MCF 10A (cell line): Measurements from ENCODE around the gene MMP14. TPM values are rescaled to one million over a fixed set of nuclear protein-coding genes. Genes with fewer than 3 reads are reported as not detected.
"Not testable (repeated sequence)": the region's sequence is repeated elsewhere in the genome, so short reads cannot be mapped to it uniquely, and the experiment has no call there.

Source experiments
- BruUV-seq: library from RNA; stranded (reverse); fragments of 400-500 nt; replicated peaks from 2 replicates; lab custom pipeline; 2021; lab: Mats Ljungman, UMichigan
- CTCF ChIA-PET: fragments of 300-600 bp; sonication (Branson Sonifier 250); formaldehyde crosslinking; extraction: SDS; loops from one replicate; lab custom pipeline; 2021; ENCODE audit warnings: antibody characterized with exemption, inconsistent platforms; lab: Yijun Ruan, JAX
- POLR2A ChIA-PET: fragments of 300-600, 350-650 bp; sonication (Branson Sonifier 250); formaldehyde crosslinking; extraction: SDS; loops from one replicate; lab custom pipeline; 2020; ENCODE audit warnings: antibody characterized with exemption, inconsistent platforms; lab: Yijun Ruan, JAX
- DNase-seq: peaks from one replicate; pipeline ENCODE4 v3.0.0-alpha.2; 2018; ENCODE audit not compliant: unreplicated experiment
- H3K27ac Mint-ChIP-seq: one replicate; pipeline ENCODE4 v1.8.0; 2022; ENCODE audit warnings: mild to moderate bottlenecking, low read depth, mixed read lengths; ENCODE audit not compliant: unreplicated experiment
- H3K27me3 Mint-ChIP-seq: one replicate; pipeline ENCODE4 v1.8.0; 2022; ENCODE audit warnings: mixed read lengths; ENCODE audit not compliant: insufficient read depth, unreplicated experiment
- H3K36me3 Mint-ChIP-seq: one replicate; pipeline ENCODE4 v1.8.0; 2022; ENCODE audit warnings: mild to moderate bottlenecking, moderate library complexity, mixed read lengths; ENCODE audit not compliant: insufficient read depth, unreplicated experiment
- H3K4me1 Mint-ChIP-seq: one replicate; pipeline ENCODE4 v1.8.0; 2022; ENCODE audit warnings: mixed read lengths; ENCODE audit not compliant: insufficient read depth, unreplicated experiment
- H3K4me3 Mint-ChIP-seq: one replicate; pipeline ENCODE4 v1.8.0; 2022; ENCODE audit warnings: mild to moderate bottlenecking, moderate library complexity, mixed read lengths; ENCODE audit not compliant: unreplicated experiment
- H3K9me3 Mint-ChIP-seq: one replicate; pipeline ENCODE4 v1.8.0; 2022; ENCODE audit warnings: mixed read lengths; ENCODE audit not compliant: unreplicated experiment
- CTCF ChIP-seq: fragments of 200-600 bp; IDR thresholded peaks from one replicate; pipeline ENCODE4 v1.8.0; 2022; ENCODE audit warnings: antibody characterized with exemption, mild to moderate bottlenecking; ENCODE audit not compliant: unreplicated experiment
- intact Hi-C: fragments of 100-400 bp; cut with micrococcal nuclease; formaldehyde crosslinking; loops from 2 replicates; pipeline ENCODE4 v1.14.1; 2022
- total RNA-seq: library from RNA; stranded (reverse); gene quantifications from 2 replicates; pipeline ENCODE4 v1.2.3, GENCODE V29; 2022

The MMP14 gene
- total RNA-seq, 1 experiment from 2014 or later, result 71.5 TPM

- BruUV-seq, result no TSS peak
- intact Hi-C loops, result loop anchor here (1.0 to 10.0 kb wide), 6 partner anchors 45 to 235 kb away; partner anchors contain the start of genes AJUBA and CDH24
- CTCF ChIA-PET, result interaction anchor here (0.5 to 8.2 kb wide), 28 partner anchors 12 to 499 kb away, joined by 3 to 186 read pairs (median 6); partner anchors contain the start of genes MMP14 and MRPL52
- TF ChIP-seq CTCF, result no peak
- DNase-seq, result no peak
- peaks cover 19% of the 10 kb centered on the region for H3K4me1 Mint-ChIP-seq
- no peak overlapping the region for H3K27ac Mint-ChIP-seq
- no peaks in the 10 kb centered on the region for H3K27me3 Mint-ChIP-seq
- H3K9me3 Mint-ChIP-seq, result no peaks in the 10 kb centered on the region
- POLR2A ChIA-PET, result interaction anchor here (0.6 to 4.9 kb wide), 5 partner anchors 17 to 381 kb away, joined by 3 to 69 read pairs (median 4); no protein-coding TSS in a partner anchor
- no peaks in the 10 kb centered on the region for H3K36me3 Mint-ChIP-seq
- H3K4me3 Mint-ChIP-seq, result no peak overlapping the region
Observed at GRCh38 chr14:22822016-22822570, 14.3 kb upstream of the MMP14 start.

- BruUV-seq, result no TSS peak
- H3K4me1 Mint-ChIP-seq, result peaks cover 18% of the 10 kb centered on the region
Observed at GRCh38 chr14:22822571-22823098, 13.8 kb upstream of the MMP14 start.

DNA sequence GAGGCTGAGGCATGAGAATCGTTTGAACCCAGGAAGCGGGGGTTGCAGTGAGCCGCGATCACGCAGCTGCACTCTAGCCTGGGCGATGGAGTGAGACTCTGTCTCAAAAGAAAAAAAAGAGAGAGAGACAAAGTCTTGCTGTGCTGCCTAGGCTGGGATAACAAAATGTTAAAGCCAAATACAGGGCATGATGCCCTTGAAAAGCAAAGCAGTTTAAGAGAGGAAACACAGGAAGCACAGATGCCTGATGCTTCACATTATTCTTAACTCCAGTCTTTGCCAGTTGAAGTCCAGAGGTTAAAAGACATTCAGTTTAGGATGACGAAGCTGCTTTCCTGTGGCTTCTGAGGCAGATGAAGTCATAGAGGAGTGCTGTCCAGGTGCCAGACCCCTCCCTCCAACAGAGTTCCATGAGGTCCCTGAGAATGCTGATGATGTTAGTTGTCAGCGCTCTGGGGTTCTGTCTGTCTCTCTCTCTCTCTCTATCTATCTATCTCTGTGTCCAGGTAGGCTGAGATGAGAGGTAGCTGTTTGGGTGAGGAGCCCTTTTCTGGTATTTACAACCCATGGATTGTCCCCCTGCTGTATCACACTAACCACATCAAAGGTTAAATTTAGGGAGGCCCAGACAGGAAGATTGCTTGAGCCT is 11.6 kb upstream of the MMP14 start:
- DNase-seq, result peak; percentile 77
- Mint-ChIP-seq H3K4me3 (no peak overlapping the region), H3K27me3 (no peaks in the 10 kb centered on the region), H3K36me3 (no peaks in the 10 kb centered on the region), H3K9me3 (no peaks in the 10 kb centered on the region), H3K4me1 (peaks cover 14% of the 10 kb centered on the region), H3K27ac (peak overlapping the region; percentile 35)
- intact Hi-C loops, result loop anchor here (5.0 to 10.0 kb wide), 3 partner anchors 42 to 232 kb away; partner anchors contain the start of gene CDH24
- ChIA-PET CTCF (interaction anchor here (0.6 to 8.2 kb wide), 9 partner anchors 10 to 174 kb away, joined by 3 to 186 read pairs (median 5); partner anchors contain the start of genes AJUBA, MMP14 and MRPL52), POLR2A (interaction anchor here (0.6 to 4.9 kb wide), 15 partner anchors 10 to 488 kb away, joined by 3 to 69 read pairs (median 5); partner anchors contain the start of genes DAD1, LRP10, OXA1L and PRMT5)
- TF ChIP-seq CTCF, result no peak
- BruUV-seq, result no TSS peak

More at GRCh38 chr14:22822571-22823098, 13.8 kb upstream of the MMP14 start:
- CTCF ChIA-PET, result interaction anchor here (0.5 to 8.2 kb wide), 33 partner anchors 10 to 500 kb away, joined by 3 to 186 read pairs (median 5); partner anchors contain the start of genes HAUS4, MMP14 and MRPL52
- no peaks in the 10 kb centered on the region for H3K27me3 Mint-ChIP-seq
- no peaks in the 10 kb centered on the region for H3K9me3 Mint-ChIP-seq
- TF ChIP-seq CTCF, result peak; percentile 86
- peak; percentile 85 for DNase-seq
- no peak overlapping the region for H3K27ac Mint-ChIP-seq
- no peaks in the 10 kb centered on the region for H3K36me3 Mint-ChIP-seq
- peak overlapping the region; percentile 29 for H3K4me3 Mint-ChIP-seq
- POLR2A ChIA-PET, result interaction anchor here (0.8 to 4.9 kb wide), 6 partner anchors 12 to 174 kb away, joined by 4 to 69 read pairs (median 12); partner anchors contain the start of gene OXA1L
- intact Hi-C loops, result loop anchor here (1.0 to 10.0 kb wide), 7 partner anchors 31 to 235 kb away; partner anchors contain the start of genes AJUBA and CDH24

DNA sequence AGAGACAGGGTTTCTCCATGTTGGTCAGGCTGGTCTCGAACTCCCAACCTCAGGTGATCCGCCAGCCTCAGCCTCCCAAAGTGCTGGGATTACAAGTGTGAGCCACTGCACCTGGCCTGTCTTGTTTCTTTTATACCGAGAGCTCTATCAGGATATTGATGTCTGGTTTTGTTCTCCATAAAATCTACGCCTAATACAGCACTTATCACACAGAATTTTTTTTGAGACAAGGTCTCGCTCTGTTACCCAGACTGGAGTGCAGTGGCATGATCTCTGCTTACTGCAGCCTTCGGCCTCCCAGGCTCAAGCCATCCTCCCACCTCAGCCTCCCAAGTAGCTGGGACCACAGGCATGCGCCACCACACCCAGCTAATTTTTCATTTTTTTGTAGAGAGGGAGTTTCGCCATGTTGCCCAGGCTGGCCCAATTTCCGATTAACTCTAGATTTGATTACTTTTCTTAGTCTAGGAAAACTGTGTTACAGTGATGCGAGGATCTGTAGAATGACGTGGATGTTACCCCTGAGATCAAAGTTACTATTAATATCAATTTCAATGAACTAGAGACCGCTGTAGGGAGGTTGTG is 7.2 kb upstream of the MMP14 start:
- not testable (repeated sequence) for H3K27me3 Mint-ChIP-seq, DNase-seq, H3K4me1 Mint-ChIP-seq, BruUV-seq, H3K9me3 Mint-ChIP-seq
- Mint-ChIP-seq H3K36me3 (peaks cover 19% of the 10 kb centered on the region), H3K4me3 (peak overlapping the region; percentile 95), H3K27ac (peak overlapping the region; percentile 76)
- ChIA-PET CTCF (interaction anchor here (0.6 to 18.2 kb wide), 5 partner anchors 7 to 82 kb away, joined by 3 to 330 read pairs (median 8); no protein-coding TSS in a partner anchor), POLR2A (interaction anchor here (0.9 to 5.4 kb wide), 8 partner anchors 10 to 240 kb away, joined by 3 to 67 read pairs (median 4); partner anchors contain the start of genes DAD1, MMP14 and OXA1L)
- intact Hi-C loops, result loop anchor here (10.0 kb wide), 1 partner anchor 174 kb away; no protein-coding TSS in a partner anchor
